Endodermal cell (in vitro differentiated cells): ENCODE measurements around the gene ARHGAP36. TPM values are rescaled to one million over a fixed set of nuclear protein-coding genes. Genes with fewer than 3 reads are reported as not detected.

Experiments used
- DNase-seq: peaks from one replicate; pipeline ENCODE4 v3.0.0-alpha.2; 2017
- H3K27ac ChIP-seq: 2 replicates; pipeline ENCODE4 v1.5.1; 2013; ENCODE audit warnings: mild to moderate bottlenecking, low read depth, low read length, moderate library complexity
- H3K27me3 ChIP-seq: 2 replicates; pipeline ENCODE4 v1.6.1; 2013; ENCODE audit warnings: mild to moderate bottlenecking, low read length, moderate library complexity; ENCODE audit not compliant: insufficient read depth, control insufficient read depth, poor library complexity, severe bottlenecking
- H3K36me3 ChIP-seq: 2 replicates; pipeline ENCODE4 v1.7.0; 2013; ENCODE audit warnings: mild to moderate bottlenecking, low read length, moderate library complexity; ENCODE audit not compliant: control insufficient read depth, insufficient read depth
- H3K4me1 ChIP-seq: one replicate; pipeline ENCODE4 v1.7.0; 2013; ENCODE audit warnings: low read length; ENCODE audit not compliant: control insufficient read depth, insufficient read depth
- H3K4me3 ChIP-seq: 2 replicates; pipeline ENCODE4 v1.5.1; 2013; ENCODE audit warnings: mild to moderate bottlenecking, low read length, moderate library complexity
- H3K9ac ChIP-seq: 2 replicates; pipeline ENCODE4 v1.6.1; 2013; ENCODE audit warnings: mild to moderate bottlenecking, low read length, moderate library complexity; ENCODE audit not compliant: poor library complexity, severe bottlenecking; ENCODE audit errors: extremely low read depth
- H3K9me3 ChIP-seq: 2 replicates; pipeline ENCODE4 v1.6.1; 2013; ENCODE audit warnings: mild to moderate bottlenecking, low read length, moderate library complexity; ENCODE audit not compliant: control insufficient read depth
- H3K27ac Mint-ChIP-seq: 2 replicates; pipeline ENCODE4 v1.8.0; 2020; ENCODE audit warnings: mixed read lengths
- H3K27me3 Mint-ChIP-seq: 2 replicates; pipeline ENCODE4 v1.8.0; 2021; ENCODE audit warnings: mild to moderate bottlenecking, mixed read lengths; ENCODE audit not compliant: insufficient read depth
- H3K36me3 Mint-ChIP-seq: 2 replicates; pipeline ENCODE4 v1.8.0; 2020; ENCODE audit warnings: low read depth, mixed read lengths
- H3K4me1 Mint-ChIP-seq: 2 replicates; pipeline ENCODE4 v1.8.0; 2020; ENCODE audit warnings: mixed read lengths
- H3K4me3 Mint-ChIP-seq: 2 replicates; pipeline ENCODE4 v1.8.0; 2020; ENCODE audit warnings: mild to moderate bottlenecking, moderate library complexity, mixed read lengths
- H3K9me3 Mint-ChIP-seq: 2 replicates; pipeline ENCODE4 v1.8.0; 2020; ENCODE audit warnings: mild to moderate bottlenecking, mixed read lengths
- CTCF ChIP-seq: fragments of 200-600 bp; sonication (generic); conservative IDR thresholded peaks from 2 replicates; pipeline ENCODE4 v1.5.0; 2021; ENCODE audit warnings: antibody characterized with exemption, mild to moderate bottlenecking
- WGBS, 2 experiments: methylation state at CpG; one replicate each; pipeline versions ENCODE4 v1.1.5 to v1.1.7; 2013; ENCODE audit warnings: missing lambda C conversion rate in 2 of 2, mixed read lengths in 1 of 2; ENCODE audit not compliant: insufficient coverage in 1 of 2, insufficient read length in 1 of 2; 5-methylcytosine and 5-hydroxymethylcytosine counted together
- total RNA-seq, 2 donors: library from RNA; stranded (reverse); fragmentation: NEBNext Ultra II Directional in 1 of 2; extraction: Animal tissue kit (Norgen Biotek cat#: 25700) in 1 of 2; gene quantifications; 2 replicates in 1 of 2; 3 replicates in 1 of 2; pipeline ENCODE4 v1.2.1, GENCODE V29; 2021

Gene ARHGAP36
- total RNA-seq, 2 donors from 2014 or later, result 0.24 TPM; not detected in 1

GRCh38 chrX:131072871-131073571 is 14.9 kb downstream of the ARHGAP36 start:
- Mint-ChIP-seq H3K27ac (no peak overlapping the region), H3K27me3 (peaks cover 3% of the 10 kb centered on the region), H3K36me3 (no peaks in the 10 kb centered on the region), H3K4me1 (peaks cover 6% of the 10 kb centered on the region), H3K9me3 (no peaks in the 10 kb centered on the region), H3K4me3 (peak overlapping the region; percentile 51)
- peak; percentile 67 for DNase-seq
- Histone ChIP-seq H3K4me1 (no peaks in the 10 kb centered on the region), H3K9me3 (no peaks in the 10 kb centered on the region), H3K27me3 (peaks cover 80% of the 10 kb centered on the region), H3K4me3 (no peak overlapping the region), H3K36me3 (no peaks in the 10 kb centered on the region), H3K9ac (no peak overlapping the region), H3K27ac (no peak overlapping the region)
- 11 to 16% methylated on average over 6 to 39 of the region's 39 CpGs for WGBS, 2 experiments
- peak; percentile 20 for TF ChIP-seq CTCF

GRCh38 chrX:131073607-131074006 is 15.5 kb downstream of the ARHGAP36 start:
- Mint-ChIP-seq H3K4me1 (peaks cover 8% of the 10 kb centered on the region), H3K9me3 (no peaks in the 10 kb centered on the region), H3K4me3 (peak overlapping the region; percentile 51), H3K27me3 (peaks cover 8% of the 10 kb centered on the region), H3K36me3 (no peaks in the 10 kb centered on the region), H3K27ac (no peak overlapping the region)
- Histone ChIP-seq H3K4me1 (no peaks in the 10 kb centered on the region), H3K27ac (no peak overlapping the region), H3K36me3 (no peaks in the 10 kb centered on the region), H3K9me3 (no peaks in the 10 kb centered on the region), H3K4me3 (no peak overlapping the region), H3K27me3 (peaks cover 82% of the 10 kb centered on the region), H3K9ac (no peak overlapping the region)
- no peak for DNase-seq
- 64% methylated on average over 4 of the region's 4 CpGs; no CpG with 5 or more reads in 1 of the 2 experiments for WGBS, 2 experiments
- no peak for TF ChIP-seq CTCF

- no peak overlapping the region for H3K27ac Mint-ChIP-seq
- peaks cover 7% of the 10 kb centered on the region for H3K9me3 Mint-ChIP-seq
Measured at GRCh38 chrX:131081772-131082740, 23.9 kb downstream of the ARHGAP36 start.

More at GRCh38 chrX:131081772-131082740, 23.9 kb downstream of the ARHGAP36 start:
- Histone ChIP-seq H3K4me3 (peak overlapping the region; percentile 72), H3K27me3 (peaks cover 73% of the 10 kb centered on the region), H3K27ac (no peak overlapping the region), H3K36me3 (no peaks in the 10 kb centered on the region), H3K4me1 (no peaks in the 10 kb centered on the region), H3K9ac (no peak overlapping the region), H3K9me3 (no peaks in the 10 kb centered on the region)
- Mint-ChIP-seq H3K4me3 (peak overlapping the region; percentile 51), H3K27me3 (peaks cover 93% of the 10 kb centered on the region), H3K36me3 (no peaks in the 10 kb centered on the region), H3K4me1 (peaks cover 29% of the 10 kb centered on the region)
- peak; percentile 72 for DNase-seq
- 0% methylated on average over 6 to 75 of the region's 75 CpGs for WGBS, 2 experiments
- no peak for TF ChIP-seq CTCF
